B cell (primary cell): Measurements from ENCODE around the gene RASGRP3. TPM values are rescaled to one million over a fixed set of nuclear protein-coding genes. Genes with fewer than 3 reads are reported as not detected.

Source experiments
- ATAC-seq: fragments of 200-7000 bp; cut with Tn5 transposase; one replicate; pipeline ENCODE4 v1.10.0; 2021; ENCODE audit warnings: low read depth, mild to moderate bottlenecking, moderate number of reproducible peaks, moderate library complexity
- CTCF ChIA-PET: fragments of 350-600 bp; sonication (Branson Sonifier 250); formaldehyde crosslinking; loops from one replicate; lab custom pipeline; 2021; ENCODE audit warnings: antibody characterized with exemption, inconsistent platforms; lab: Charles Lee
- POLR2A ChIA-PET: fragments of 350-600 bp; sonication (Branson Sonifier 250); formaldehyde crosslinking; loops from one replicate; lab custom pipeline; 2021; ENCODE audit warnings: antibody characterized with exemption; lab: Charles Lee
- DNase-seq: peaks from one replicate; pipeline ENCODE4 v3.0.0; 2013
- H2AFZ ChIP-seq: 2 replicates; pipeline ENCODE4 v1.6.1; 2012; ENCODE audit warnings: mild to moderate bottlenecking, low read depth, low read length; ENCODE audit not compliant: insufficient read depth, poor library complexity, severe bottlenecking
- H3K27ac ChIP-seq, 2 donors: 1 replicate in 1 of 2; 2 replicates in 1 of 2; pipeline ENCODE4 v1.5.1; 2012 to 2013; ENCODE audit warnings: low read length in 2 of 2, mild to moderate bottlenecking in 2 of 2, moderate library complexity in 1 of 2
- H3K27me3 ChIP-seq, 4 experiments: fragments of 200-600 bp in 1 of 4; sonication (generic) in 1 of 4; replicated peaks in 1 of 4; 1 replicate in 2 of 4; 2 replicates in 2 of 4; pipeline versions ENCODE4 v1.6.1 to v1.7.0; 2013 to 2016; ENCODE audit warnings: low read length in 3 of 4, mild to moderate bottlenecking in 2 of 4, mixed read lengths in 1 of 4, moderate library complexity in 1 of 4; ENCODE audit not compliant: insufficient read depth in 4 of 4, control insufficient read depth in 3 of 4; ENCODE audit errors: control extremely low read depth in 1 of 4
- H3K36me3 ChIP-seq, 2 experiments: replicated peaks in 1 of 2; 1 replicate in 1 of 2; 2 replicates in 1 of 2; pipeline versions ENCODE4 v1.6.1 to v1.7.1; 2013; ENCODE audit warnings: low read length in 1 of 2; ENCODE audit not compliant: insufficient read depth in 2 of 2, control insufficient read depth in 1 of 2; ENCODE audit errors: control extremely low read depth in 1 of 2, extremely low read depth in 1 of 2
- H3K4me1 ChIP-seq, 2 donors: fragments of 200-600 bp in 1 of 2; sonication (generic) in 1 of 2; 1 replicate in 1 of 2; 2 replicates in 1 of 2; pipeline versions ENCODE4 v1.5.1 to v1.6.1; 2013 to 2017; ENCODE audit warnings: low read length in 2 of 2; ENCODE audit not compliant: control insufficient read depth in 2 of 2, insufficient read depth in 2 of 2
- H3K4me2 ChIP-seq: replicated peaks from 2 replicates; pipeline ENCODE3; 2012; ENCODE audit warnings: mild to moderate bottlenecking, low read depth, low read length; ENCODE audit not compliant: poor library complexity, severe bottlenecking
- H3K4me3 ChIP-seq, 5 experiments: fragments of 200-600 bp in 1 of 5; sonication (generic) in 1 of 5; 1 replicate in 3 of 5; 2 replicates in 2 of 5; pipeline versions ENCODE4 v1.5.1 to v1.7.0; 2011 to 2016; ENCODE audit warnings: low read length in 4 of 5, mild to moderate bottlenecking in 4 of 5, low read depth in 2 of 5, control low read depth in 1 of 5, moderate library complexity in 1 of 5; ENCODE audit not compliant: insufficient read depth in 1 of 5; ENCODE audit errors: control extremely low read depth in 1 of 5, extremely low read depth in 1 of 5
- H3K79me2 ChIP-seq: fragments of 200-600 bp; sonication (generic); one replicate; pipeline ENCODE4 v1.6.0; 2016; ENCODE audit warnings: low read length; ENCODE audit not compliant: control insufficient read depth, insufficient read depth
- H3K9ac ChIP-seq: fragments of 200-600 bp; sonication (generic); 2 replicates; pipeline ENCODE4 v1.6.1; 2017; ENCODE audit warnings: mild to moderate bottlenecking, low read length, moderate library complexity
- H3K9me3 ChIP-seq, 3 donors: one replicate each; pipeline versions ENCODE4 v1.6.1 to v1.7.1; 2013; ENCODE audit warnings: low read length in 2 of 3; ENCODE audit not compliant: control insufficient read depth in 2 of 3, insufficient read depth in 1 of 3; ENCODE audit errors: control extremely low read depth in 1 of 3
- H4K20me1 ChIP-seq: 2 replicates; pipeline ENCODE4 v1.6.0; 2012; ENCODE audit warnings: mild to moderate bottlenecking, low read length; ENCODE audit not compliant: insufficient read depth, control insufficient read depth, poor library complexity, severe bottlenecking
- H3K27ac Mint-ChIP-seq: one replicate; pipeline ENCODE4 v1.8.0; 2021; ENCODE audit warnings: mixed read lengths
- H3K27me3 Mint-ChIP-seq: one replicate; pipeline ENCODE4 v1.8.0; 2021; ENCODE audit warnings: mixed read lengths
- H3K4me1 Mint-ChIP-seq: one replicate; pipeline ENCODE4 v1.8.0; 2021; ENCODE audit warnings: mixed read lengths
- H3K4me3 Mint-ChIP-seq: one replicate; pipeline ENCODE4 v1.8.0; 2021; ENCODE audit warnings: mixed read lengths
- H3K9me3 Mint-ChIP-seq: one replicate; pipeline ENCODE4 v1.8.0; 2022; ENCODE audit warnings: mixed read lengths; ENCODE audit not compliant: insufficient read depth
- CTCF ChIP-seq: fragments of 200-600 bp; IDR thresholded peaks from one replicate; pipeline ENCODE4 v1.8.0; 2022; ENCODE audit warnings: antibody characterized with exemption, mild to moderate bottlenecking
- EZH2 ChIP-seq: IDR thresholded peaks from 2 replicates; pipeline ENCODE4 v1.6.1; 2012; ENCODE audit warnings: borderline replicate concordance, low read depth, mild to moderate bottlenecking, moderate library complexity, low read length; ENCODE audit not compliant: insufficient read depth, poor library complexity, severe bottlenecking
- WGBS: methylation state at CpG from one replicate; pipeline ENCODE4 v1.1.5; 2013; ENCODE audit warnings: missing lambda C conversion rate; ENCODE audit not compliant: insufficient coverage; 5-methylcytosine and 5-hydroxymethylcytosine counted together
- intact Hi-C: fragments of 100-400 bp; cut with micrococcal nuclease; formaldehyde crosslinking; loops from one replicate; pipeline ENCODE4 v1.10.0; 2022
- polyA plus RNA-seq: library from polyadenylated mRNA; depleted of rRNA; stranded (reverse); fragments of >200 nt; gene quantifications from 2 replicates; pipeline ENCODE4 v1.2.3, GENCODE V29; 2012
- total RNA-seq, 2 donors: library from RNA; stranded (reverse); fragments of 120-200 nt in 1 of 2; gene quantifications; 1 replicate in 1 of 2; 2 replicates in 1 of 2; pipeline versions ENCODE4 v1.2.3 to v1.2.4, GENCODE V29; 2013 to 2022

Gene RASGRP3
- total and polyA plus RNA-seq, 2 donors (not counting 1 experiment from before 2014, with no cell fraction given): 67.5 to 107 TPM

DNA sequence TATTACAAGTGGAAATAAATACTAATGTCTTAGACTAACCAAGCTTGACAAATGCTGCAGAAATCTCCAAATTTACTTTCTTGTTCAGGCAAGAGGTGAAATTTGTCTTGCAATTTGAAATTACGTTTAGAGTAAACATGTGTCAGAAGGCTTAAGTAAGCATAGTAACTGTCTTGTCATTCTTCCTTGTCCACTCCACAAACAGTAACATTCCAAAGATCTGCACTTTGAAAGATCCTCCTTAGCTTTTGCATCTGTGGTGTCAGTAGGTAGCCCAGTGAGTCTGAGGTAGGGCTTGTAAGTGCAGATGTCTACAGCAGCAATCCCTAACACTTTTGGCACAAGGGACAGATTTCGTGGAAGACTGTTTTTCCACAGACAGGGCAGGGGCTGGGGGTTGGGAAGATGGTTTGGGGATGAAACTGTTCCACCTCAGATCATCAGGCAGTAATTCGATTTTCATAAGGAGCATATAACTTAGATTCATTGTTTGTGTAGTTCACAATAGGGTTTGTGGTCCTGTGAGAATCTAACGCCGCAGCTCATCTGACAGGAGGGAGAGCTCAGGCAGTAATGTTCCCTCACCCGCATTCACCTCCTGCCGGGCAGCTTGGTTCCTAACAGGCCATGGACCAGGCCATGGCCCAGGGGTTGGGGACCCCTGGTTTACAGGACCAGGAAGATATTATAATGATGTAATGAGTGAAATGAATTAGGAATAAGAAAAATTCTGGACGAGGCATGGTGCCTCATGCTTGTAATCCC lies 18.6 kb downstream of the RASGRP3 start:
- intact Hi-C loops: loop anchor here (2.0 kb wide), 1 partner anchor 34 kb away; no protein-coding TSS in a partner anchor
- CTCF ChIA-PET: interaction anchor here (1.2 to 7.6 kb wide), 2 partner anchors 11 to 17 kb away, joined by 3 to 78 read pairs; partner anchors contain the start of gene RASGRP3
- Histone ChIP-seq H3K9me3 (peaks cover 0 to 4% (median 0%) of the 10 kb centered on the region in 3 donors), H2AFZ (no peak overlapping the region), H3K9ac (peak overlapping the region; percentile 35), H3K27me3 (no peaks in the 10 kb centered on the region), H3K4me2 (peak overlapping the region; percentile 67), H3K4me1 (peaks cover 95 to 96% of the 10 kb centered on the region in 2 donors), H3K79me2 (peaks cover 98% of the 10 kb centered on the region), H4K20me1 (no peaks in the 10 kb centered on the region), H3K4me3 (peak overlapping the region in 1 of 5 experiments; percentile 46), H3K36me3 (peaks cover 1 to 4% of the 10 kb centered on the region in 2 experiments), H3K27ac (peak overlapping the region; percentile 73 to 85)
- Mint-ChIP-seq H3K4me3 (peak overlapping the region; percentile 70), H3K27ac (peak overlapping the region; percentile 90), H3K27me3 (no peaks in the 10 kb centered on the region), H3K9me3 (no peaks in the 10 kb centered on the region), H3K4me1 (peaks cover 89% of the 10 kb centered on the region)
- ATAC-seq: no peak
- WGBS: 92% methylated on average over 6 of the region's 8 CpGs
- POLR2A ChIA-PET: interaction anchor here (1.3 to 3.5 kb wide), 4 partner anchors 10 to 35 kb away, joined by 3 to 17 read pairs (median 4); partner anchors contain the start of gene RASGRP3
- peak; percentile 17 for DNase-seq
- TF ChIP-seq CTCF (no peak), EZH2 (no peak)

DNA sequence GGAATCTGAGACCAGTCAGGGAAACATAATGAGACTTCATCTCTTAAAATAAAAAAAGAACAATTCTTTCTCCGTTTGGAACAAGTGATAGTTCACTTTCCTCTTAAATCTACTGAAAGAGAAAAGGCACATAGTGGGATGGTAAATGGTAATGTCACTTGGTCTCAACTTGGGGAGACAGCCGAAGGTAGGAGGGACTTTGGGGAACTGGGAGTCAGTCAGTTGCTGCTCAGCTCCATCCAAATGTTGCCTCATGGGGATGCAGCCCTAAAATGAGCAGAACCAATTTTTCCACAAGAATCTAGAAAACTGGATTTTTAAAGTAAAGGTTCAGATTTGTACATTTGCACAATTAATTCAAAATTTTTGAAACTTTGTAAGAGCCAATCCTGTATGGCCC lies 19.2 kb downstream of the RASGRP3 start:
- H2AFZ ChIP-seq: no peak overlapping the region
- H3K27me3 ChIP-seq: no peaks in the 10 kb centered on the region
- H3K79me2 ChIP-seq: peaks cover 97% of the 10 kb centered on the region
- H3K27ac ChIP-seq: peak overlapping the region; percentile 73 to 85
- peak overlapping the region; percentile 67 for H3K4me2 ChIP-seq
- Mint-ChIP-seq H3K4me3 (peak overlapping the region; percentile 70), H3K27me3 (no peaks in the 10 kb centered on the region), H3K9me3 (no peaks in the 10 kb centered on the region), H3K27ac (peak overlapping the region; percentile 90), H3K4me1 (peaks cover 87% of the 10 kb centered on the region)
- ChIA-PET POLR2A (interaction anchor here (3.5 kb wide), 1 partner anchor 19 kb away, joined by 17 read pairs; the partner anchor contains the start of gene RASGRP3), CTCF (interaction anchor here (7.6 kb wide), 1 partner anchor 18 kb away, joined by 78 read pairs; the partner anchor contains the start of gene RASGRP3)
- peaks cover 94 to 95% of the 10 kb centered on the region in 2 donors for H3K4me1 ChIP-seq
- TF ChIP-seq CTCF (no peak), EZH2 (no peak)
- H3K4me3 ChIP-seq: peak overlapping the region in 1 of 5 experiments; percentile 46
- ATAC-seq: no peak
- DNase-seq: no peak
- 86% methylated on average over 1 of the region's 2 CpGs for WGBS
- H3K36me3 ChIP-seq: peaks cover 1 to 4% of the 10 kb centered on the region in 2 experiments
- H3K9me3 ChIP-seq: peaks cover 0 to 4% (median 0%) of the 10 kb centered on the region in 3 donors
- no peaks in the 10 kb centered on the region for H4K20me1 ChIP-seq
- intact Hi-C loops: loop anchor here (2.0 kb wide), 1 partner anchor 33 kb away; no protein-coding TSS in a partner anchor
- H3K9ac ChIP-seq: peak overlapping the region; percentile 35
